SK-N-SH (cell line): Measurements from ENCODE around the gene PIK3R1. TPM values are rescaled to one million over a fixed set of nuclear protein-coding genes. Genes with fewer than 3 reads are reported as not detected.

Experiments used
- CTCF ChIA-PET: fragments of 300-600, 350-600 bp; formaldehyde crosslinking; extraction: SDS; loops from one replicate; lab custom pipeline; 2021; lab: Yijun Ruan, JAX
- POLR2A ChIA-PET: fragments of 350-600 bp; sonication (Branson Sonifier 250); formaldehyde crosslinking; extraction: SDS; loops from one replicate; lab custom pipeline; 2020; ENCODE audit warnings: antibody characterized with exemption, inconsistent platforms; lab: Yijun Ruan, JAX
- DNase-seq: peaks from one replicate; pipeline ENCODE4 v3.0.0; 2012
- H2AFZ ChIP-seq: fragments of 200-600 bp; sonication (generic); 2 replicates; pipeline ENCODE4 v1.8.1; 2016; ENCODE audit warnings: antibody characterized with exemption, mild to moderate bottlenecking, low read depth
- H3F3A ChIP-seq: fragments of 200-600 bp; sonication (generic); replicated peaks from 2 replicates; pipeline ENCODE3; 2016; ENCODE audit warnings: antibody characterized with exemption, mild to moderate bottlenecking; ENCODE audit not compliant: insufficient read depth
- H3K27ac ChIP-seq, 2 experiments: fragments of 200-500 bp in 1 of 2; fragments of 200-600 bp in 1 of 2; sonication (Bioruptor generic) in 1 of 2; sonication (generic), shearing (Covaris generic) in 1 of 2; 2 replicates each; pipeline versions ENCODE4 v1.5.1 to v1.6.1; 2014 to 2016; ENCODE audit warnings: low read depth in 2 of 2, inconsistent platforms in 1 of 2, low read length in 1 of 2, mild to moderate bottlenecking in 1 of 2, mixed read lengths in 1 of 2
- H3K27me3 ChIP-seq: fragments of 200-600 bp; sonication (generic), shearing (Covaris generic); 2 replicates; pipeline ENCODE4 v1.6.1; 2016; ENCODE audit warnings: mixed run types; ENCODE audit not compliant: insufficient read depth
- H3K36me3 ChIP-seq, 2 experiments: fragments of 200-500 bp in 1 of 2; fragments of 200-600 bp in 1 of 2; sonication (Bioruptor generic) in 1 of 2; sonication (generic) in 1 of 2; replicated peaks in 1 of 2; 2 replicates each; pipeline versions ENCODE3 to v1.5.1; 2014 to 2016; ENCODE audit warnings: low read length in 1 of 2, mild to moderate bottlenecking in 1 of 2; ENCODE audit not compliant: insufficient read depth in 2 of 2, control insufficient read depth in 1 of 2
- H3K4me1 ChIP-seq, 2 experiments: fragments of 200-500 bp in 1 of 2; fragments of 200-600 bp in 1 of 2; sonication (Bioruptor generic) in 1 of 2; sonication (generic), shearing (Covaris generic) in 1 of 2; 2 replicates each; pipeline versions ENCODE4 v1.5.1 to v1.6.1; 2014 to 2016; ENCODE audit warnings: low read depth in 1 of 2, low read length in 1 of 2, mixed run types in 1 of 2; ENCODE audit not compliant: insufficient read depth in 2 of 2, control insufficient read depth in 1 of 2
- H3K4me2 ChIP-seq: fragments of 200-600 bp; sonication (generic), shearing (Covaris generic); 2 replicates; pipeline ENCODE4 v1.6.1; 2017; ENCODE audit warnings: mixed run types
- H3K4me3 ChIP-seq, 2 experiments: fragments of 200-500 bp in 1 of 2; fragments of 200-600 bp in 1 of 2; sonication (Bioruptor generic) in 1 of 2; sonication (generic), shearing (Covaris generic) in 1 of 2; 2 replicates each; pipeline versions ENCODE4 v1.5.1 to v1.8.1; 2014 to 2016; ENCODE audit warnings: low read depth in 2 of 2, inconsistent platforms in 1 of 2, low read length in 1 of 2, mild to moderate bottlenecking in 1 of 2, mixed read lengths in 1 of 2, moderate library complexity in 1 of 2
- H3K79me2 ChIP-seq: fragments of 200-600 bp; sonication (generic); 2 replicates; pipeline ENCODE4 v1.8.1; 2017; ENCODE audit warnings: mild to moderate bottlenecking; ENCODE audit not compliant: insufficient read depth
- H3K9ac ChIP-seq: fragments of 200-600 bp; sonication (generic); 2 replicates; pipeline ENCODE4 v1.6.1; 2017; ENCODE audit warnings: mixed run types
- H3K9me2 ChIP-seq: fragments of 200-600 bp; sonication (generic); 2 replicates; pipeline ENCODE4 v1.6.1; 2017; ENCODE audit warnings: mixed run types
- H3K9me3 ChIP-seq: fragments of 200-600 bp; sonication (generic); 2 replicates; pipeline ENCODE4 v1.6.1; 2017; ENCODE audit warnings: mixed run types, mild to moderate bottlenecking, moderate library complexity
- H4K20me1 ChIP-seq: fragments of 200-600 bp; sonication (generic); 2 replicates; pipeline ENCODE4 v1.6.1; 2017; ENCODE audit warnings: mild to moderate bottlenecking, mixed run types; ENCODE audit not compliant: insufficient read depth
- CHD2 ChIP-seq: fragments of 150-350 bp; IDR thresholded peaks from 2 replicates; pipeline ENCODE4 v1.6.1; 2018; ENCODE audit warnings: low read length; ENCODE audit not compliant: partially characterized antibody
- CTCF ChIP-seq: fragments of 200-600 bp; sonication (generic); IDR thresholded peaks from 2 replicates; pipeline ENCODE4 v1.6.1; 2017; ENCODE audit warnings: antibody characterized with exemption, mild to moderate bottlenecking, moderate library complexity
- ELF1 ChIP-seq: IDR thresholded peaks from 2 replicates; pipeline ENCODE4 v1.4.0; 2012
- EP300 ChIP-seq, 2 experiments: IDR thresholded peaks; 2 replicates each; pipeline versions ENCODE4 v1.4.0 to v1.6.1; 2012; ENCODE audit warnings: borderline replicate concordance in 1 of 2, low read depth in 1 of 2, low read length in 1 of 2
- FOSL2 ChIP-seq: IDR thresholded peaks from 2 replicates; pipeline ENCODE4 v1.4.0; 2012; ENCODE audit warnings: low read depth, mild to moderate bottlenecking, moderate library complexity, borderline replicate concordance
- GATA2 ChIP-seq: sonication (generic); formaldehyde crosslinking; IDR thresholded peaks from 2 replicates; pipeline ENCODE4 v1.5.0; 2020; ENCODE audit warnings: mild to moderate bottlenecking, missing genetic modification reagents
- MAX ChIP-seq: IDR thresholded peaks from 2 replicates; pipeline ENCODE4 v1.4.0; 2012; ENCODE audit warnings: low read depth
- MEF2A ChIP-seq: IDR thresholded peaks from 2 replicates; pipeline ENCODE4 v1.4.0; 2012; ENCODE audit warnings: low read depth, borderline replicate concordance
- MXI1 ChIP-seq: IDR thresholded peaks from 2 replicates; pipeline ENCODE4 v1.6.1; 2012; ENCODE audit warnings: mild to moderate bottlenecking, low read depth, low read length, improper control_type of control experiment
- PBX3 ChIP-seq: IDR thresholded peaks from 2 replicates; pipeline ENCODE4; 2012
- POLR2AphosphoS5 ChIP-seq: IDR thresholded peaks from 2 replicates; pipeline ENCODE4 v1.6.1; 2012; ENCODE audit warnings: low read depth, low read length
- RAD21 ChIP-seq: IDR thresholded peaks from 2 replicates; pipeline ENCODE4 v1.6.1; 2012; ENCODE audit warnings: mild to moderate bottlenecking, low read length
- SMC3 ChIP-seq: IDR thresholded peaks from 2 replicates; pipeline ENCODE4 v1.6.1; 2012; ENCODE audit warnings: low read depth, low read length, improper control_type of control experiment
- TEAD4 ChIP-seq: IDR thresholded peaks from 2 replicates; pipeline ENCODE4 v1.4.0; 2012; ENCODE audit warnings: mild to moderate bottlenecking, borderline replicate concordance; ENCODE audit not compliant: insufficient read depth
- YY1 ChIP-seq: IDR thresholded peaks from 2 replicates; pipeline ENCODE4 v1.4.0; 2012; ENCODE audit warnings: low read depth, mild to moderate bottlenecking
- ZBTB33 ChIP-seq: IDR thresholded peaks from 2 replicates; pipeline ENCODE4 v1.4.0; 2012; ENCODE audit warnings: low read depth, borderline replicate concordance
- WGBS: methylation state at CpG from one replicate; pipeline ENCODE4 v1.1.6; 2017; ENCODE audit warnings: low lambda C conversion rate; 5-methylcytosine and 5-hydroxymethylcytosine counted together
- polyA plus RNA-seq, 3 experiments: library from polyadenylated mRNA; depleted of rRNA; stranded (reverse); fragments of >200 nt; gene quantifications; 2 replicates each; pipeline ENCODE4 v1.2.3, GENCODE V29; 2012

The PIK3R1 gene
- polyA plus RNA-seq, 1 of the 3 experiments (the other 2 are of a cell fraction): 2.0 TPM

- Histone ChIP-seq H3F3A (no peaks in the 10 kb centered on the region), H3K79me2 (no peaks in the 10 kb centered on the region), H2AFZ (no peak overlapping the region), H3K4me2 (no peak overlapping the region), H3K4me3 (no peak overlapping the region), H3K9ac (no peak overlapping the region), H4K20me1 (no peaks in the 10 kb centered on the region), H3K27ac (no peak overlapping the region), H3K9me2 (no peaks in the 10 kb centered on the region), H3K4me1 (no peaks in the 10 kb centered on the region; a peak in 1 of 4 replicates), H3K36me3 (no peaks in the 10 kb centered on the region), H3K9me3 (no peaks in the 10 kb centered on the region), H3K27me3 (no peaks in the 10 kb centered on the region)
- 86% methylated on average over 1 of the region's 1 CpG for WGBS
- no peak for DNase-seq
- no peak for TF ChIP-seq MXI1
- TF ChIP-seq EP300 (IDR thresholded peaks at IDR 0.05; ENCODE audit: borderline replicate concordance in 1 of 2, low read depth in 1 of 2, low read length in 1 of 2): no peak
- TF ChIP-seq GATA2 (CRISPR knock-in tag): no peak
- TF ChIP-seq POLR2AphosphoS5: no peak
- no peak for TF ChIP-seq YY1
- no peak for TF ChIP-seq CTCF
- TF ChIP-seq SMC3: no peak
- no peak for TF ChIP-seq RAD21
- no peak for TF ChIP-seq TEAD4
- TF ChIP-seq MEF2A: no peak
- no peak for TF ChIP-seq CHD2
- no peak for TF ChIP-seq ELF1
- no peak for TF ChIP-seq MAX
- no peak for TF ChIP-seq FOSL2
- no peak for TF ChIP-seq PBX3
- TF ChIP-seq ZBTB33: no peak
- ChIA-PET POLR2A (no interaction called here), CTCF (no interaction called here)
These were observed 130.0 kb downstream of the PIK3R1 start for GRCh38 chr5:68345582-68345981.
